ENCODE data around the gene MTRF1. TPM values are rescaled to one million over a fixed set of nuclear protein-coding genes. Genes with fewer than 3 reads are reported as not detected.

MTRF1 gene
- total and polyA plus RNA-seq, 4 experiments from 2014 or later = 5.3 to 30.1 (median 22.8) TPM

DNA sequence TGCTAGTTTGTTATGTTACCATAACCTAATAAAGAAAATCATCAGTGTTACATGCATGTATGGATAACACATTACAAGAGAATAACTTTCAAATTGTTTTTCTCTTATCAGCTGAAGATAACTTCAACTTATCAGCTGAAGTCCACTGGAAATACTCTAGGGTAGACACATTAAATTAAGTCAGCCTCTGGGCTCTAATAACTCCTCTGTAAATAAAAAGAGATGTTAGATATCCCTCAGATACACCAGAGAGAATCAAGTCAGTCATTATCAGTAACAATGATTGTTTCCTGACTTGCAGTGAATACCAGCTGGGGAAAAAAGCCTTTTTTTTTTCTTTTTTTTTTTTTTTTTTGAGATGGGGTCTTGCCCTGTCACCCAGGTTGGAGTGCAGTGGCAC, 67.4 kb downstream of the MTRF1 start:
- peaks cover 28% of the 10 kb centered on the region for H3K4me1 ChIP-seq (ENCODE audit: insufficient read depth, low read length)
- H3K4me3 ChIP-seq (ENCODE audit: low read length in 2 of 2) = no peak overlapping the region
- intact Hi-C loops (cut with micrococcal nuclease) = no loop called here
- peaks cover 5 to 8% of the 10 kb centered on the region in 2 donors for H3K36me3 Mint-ChIP-seq
- peaks cover 15 to 32% (median 28%) of the 10 kb centered on the region in 4 donors for H3K4me1 Mint-ChIP-seq
- ChIA-PET CTCF (ENCODE audit: partially characterized antibody) (interaction anchor here (1.9 kb wide), 1 partner anchor 123 kb away, joined by 14 read pairs; no protein-coding TSS in a partner anchor), POLR2A (ENCODE audit: partially characterized antibody) (no interaction called here)
- peaks cover 0 to 6% (median 0%) of the 10 kb centered on the region in 8 donors for H3K9me3 Mint-ChIP-seq
- H3K9me3 ChIP-seq (ENCODE audit: control insufficient read depth in 1 of 2, low read length in 2 of 2) = no peaks in the 10 kb centered on the region
- H3K36me3 ChIP-seq (ENCODE audit: insufficient read depth, low read length) = no peaks in the 10 kb centered on the region
- no peak overlapping the region for H3K27ac ChIP-seq (ENCODE audit: low read depth, low read length)
- peak overlapping the region in 1 of 8 donors; percentile 44 for H3K4me3 Mint-ChIP-seq
- H3K27me3 Mint-ChIP-seq = no peaks in the 10 kb centered on the region
- no peaks in the 10 kb centered on the region for H3K27me3 ChIP-seq (ENCODE audit: insufficient read depth, low read length)
- H3K27ac Mint-ChIP-seq = no peak overlapping the region
- DNase-seq = no peak

DNA sequence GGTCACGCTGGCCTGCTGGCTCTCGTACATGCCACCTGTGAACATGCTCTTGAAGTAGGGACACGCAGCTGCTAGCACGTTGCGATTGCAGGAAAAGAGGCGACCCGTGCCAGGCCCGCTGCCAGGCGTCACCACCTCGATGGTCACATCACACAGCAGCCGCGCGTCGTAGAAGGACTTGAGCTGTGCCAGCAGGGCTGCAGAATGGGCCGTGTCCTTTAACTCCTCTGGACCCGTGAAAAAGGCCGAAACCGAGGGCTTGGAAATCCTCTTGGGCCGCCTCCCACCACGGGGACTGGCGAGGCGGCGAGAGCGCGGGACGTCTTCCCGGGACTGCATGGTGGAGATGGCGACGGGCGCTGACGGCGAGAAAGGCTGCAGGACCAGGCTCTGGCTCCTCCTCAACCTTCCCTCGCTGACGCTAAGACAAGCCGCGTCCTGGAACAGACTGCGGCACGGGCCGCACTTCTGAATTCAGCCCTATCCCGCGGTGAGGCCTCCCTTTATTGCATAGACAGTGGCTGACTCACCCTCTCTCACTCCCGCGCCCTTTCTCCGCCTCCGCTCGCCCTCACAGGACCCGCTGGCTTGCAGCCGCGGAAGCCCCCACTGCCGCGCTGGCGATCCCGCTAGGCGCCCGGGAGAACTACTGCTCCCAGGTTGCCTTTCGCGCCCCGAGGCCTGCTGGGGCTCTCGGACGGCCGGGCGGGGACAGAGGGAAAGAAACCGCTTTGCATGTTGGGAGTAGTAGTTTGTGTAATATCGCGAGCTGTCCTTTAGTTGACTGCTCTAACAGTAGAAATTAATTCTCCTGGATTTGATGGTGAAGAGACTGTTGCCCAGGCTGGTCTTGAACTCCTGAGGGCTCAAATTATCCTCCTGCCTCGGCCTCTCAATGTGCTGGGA, 69.2 kb downstream of the MTRF1 start, which contains the start of gene KBTBD7:
Gene KBTBD7 (minus strand): TSS at position 651 of the 906 bp plus-strand sequence. CDS start 312 bp downstream, at position 339.
- DNase-seq = peak; percentile 83 to 90 (median 86)
- H3K4me3 Mint-ChIP-seq = peak within 1 kb of the TSS; percentile 93 to 97 (median 94)
- peak within 1 kb of the TSS; percentile 18 to 94 for H3K4me3 ChIP-seq (ENCODE audit: low read length in 2 of 2)
- H3K9me3 ChIP-seq (ENCODE audit: control insufficient read depth in 1 of 2, low read length in 2 of 2) = no peaks in the 10 kb centered on the region
- H3K4me1 Mint-ChIP-seq = peaks cover 23 to 45% (median 33%) of the 10 kb centered on the region in 4 donors
- H3K27me3 Mint-ChIP-seq = no peaks in the 10 kb centered on the region
- peaks cover 0 to 3% (median 0%) of the 10 kb centered on the region in 8 donors for H3K9me3 Mint-ChIP-seq
- ChIA-PET POLR2A (ENCODE audit: partially characterized antibody) (interaction anchor here (1.0 to 1.5 kb wide), 3 partner anchors 62 to 175 kb away, joined by 3 to 7 read pairs (median 5); partner anchors contain the start of genes ELF1, KBTBD6 and MTRF1), CTCF (ENCODE audit: partially characterized antibody) (interaction anchor here (1.0 kb wide), 2 partner anchors 58 to 133 kb away, joined by 3 to 5 read pairs; no protein-coding TSS in a partner anchor)
- H3K4me1 ChIP-seq (ENCODE audit: insufficient read depth, low read length) = peaks cover 29% of the 10 kb centered on the region
- H3K27me3 ChIP-seq (ENCODE audit: insufficient read depth, low read length) = no peaks in the 10 kb centered on the region
- H3K27ac ChIP-seq (ENCODE audit: low read depth, low read length) = peak within 1 kb of the TSS; percentile 72
- peak within 1 kb of the TSS; percentile 72 to 97 (median 92) for H3K27ac Mint-ChIP-seq
- peaks cover 18 to 19% of the 10 kb centered on the region in 2 donors for H3K36me3 Mint-ChIP-seq
- H3K36me3 ChIP-seq (ENCODE audit: insufficient read depth, low read length) = no peaks in the 10 kb centered on the region
- intact Hi-C loops (cut with micrococcal nuclease) = loop anchor here (1.0 to 5.0 kb wide), 6 partner anchors 62 to 272 kb away; partner anchors contain the start of genes KBTBD6, MTRF1, NAA16 and WBP4

DNA sequence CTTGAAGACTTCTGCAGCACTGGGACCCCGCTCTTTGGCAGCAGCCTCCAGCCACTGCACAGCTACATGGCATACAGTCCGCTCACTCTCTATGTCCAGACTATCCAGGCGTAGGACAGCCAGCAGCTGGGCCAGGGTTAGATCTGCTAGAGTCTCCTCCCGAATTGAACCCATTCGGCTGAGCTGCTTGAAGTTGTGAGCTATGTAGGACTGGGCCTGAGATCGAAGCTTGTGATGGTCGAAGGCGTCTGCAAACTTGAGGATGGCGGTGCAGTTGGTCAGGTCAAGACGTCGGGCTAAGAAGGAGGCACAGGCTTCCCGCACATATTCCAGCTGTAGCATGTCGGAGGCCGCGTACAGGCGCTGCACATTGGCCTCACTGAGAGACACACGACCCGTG, 69.9 kb downstream of the MTRF1 start:
- no peaks in the 10 kb centered on the region for H3K27me3 ChIP-seq (ENCODE audit: insufficient read depth, low read length)
- H3K27ac ChIP-seq (ENCODE audit: low read depth, low read length) = no peak overlapping the region
- Mint-ChIP-seq H3K4me1 (peaks cover 24 to 45% (median 32%) of the 10 kb centered on the region in 4 donors), H3K36me3 (peaks cover 18 to 20% of the 10 kb centered on the region in 2 donors), H3K27ac (peak overlapping the region in 6 of 7 donors; percentile 41 to 97 (median 88)), H3K9me3 (peaks cover 0 to 3% (median 0%) of the 10 kb centered on the region in 8 donors), H3K4me3 (peak overlapping the region; percentile 93 to 97 (median 94)), H3K27me3 (no peaks in the 10 kb centered on the region)
- ChIA-PET CTCF (ENCODE audit: partially characterized antibody) (interaction anchor here (1.0 kb wide), 1 partner anchor 57 kb away, joined by 5 read pairs; no protein-coding TSS in a partner anchor), POLR2A (ENCODE audit: partially characterized antibody) (interaction anchor here (1.5 kb wide), 1 partner anchor 174 kb away, joined by 3 read pairs; the partner anchor contains the start of gene ELF1)
- H3K9me3 ChIP-seq (ENCODE audit: control insufficient read depth in 1 of 2, low read length in 2 of 2) = no peaks in the 10 kb centered on the region
- DNase-seq = no peak
- intact Hi-C loops (cut with micrococcal nuclease) = loop anchor here (5.0 kb wide), 1 partner anchor 271 kb away; no protein-coding TSS in a partner anchor
- H3K36me3 ChIP-seq (ENCODE audit: insufficient read depth, low read length) = no peaks in the 10 kb centered on the region
- peak overlapping the region in 1 of 2 donors; percentile 94 for H3K4me3 ChIP-seq (ENCODE audit: low read length in 2 of 2)
- peaks cover 29% of the 10 kb centered on the region for H3K4me1 ChIP-seq (ENCODE audit: insufficient read depth, low read length)

DNA sequence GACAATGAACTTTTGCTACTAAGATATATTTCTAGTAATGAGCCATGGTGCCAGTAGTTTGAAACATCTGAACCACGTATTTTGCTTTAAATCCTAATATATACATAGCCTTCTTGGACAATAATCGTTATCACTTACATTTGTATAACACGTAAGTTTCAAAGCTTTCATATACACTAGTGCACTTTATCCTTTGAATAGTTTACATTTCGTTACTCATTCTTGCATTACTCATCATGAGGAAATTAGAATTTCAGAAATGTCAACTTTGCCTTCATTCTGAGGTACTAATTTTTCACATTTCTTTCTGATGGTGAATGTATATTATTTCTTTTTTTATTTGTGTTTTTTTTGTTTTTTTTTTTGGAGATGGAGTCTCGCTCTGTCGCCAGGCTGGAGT, 74.8 kb downstream of the MTRF1 start:
- DNase-seq = no peak
- no peak overlapping the region for H3K27ac ChIP-seq (ENCODE audit: low read depth, low read length)
- H3K9me3 ChIP-seq (ENCODE audit: control insufficient read depth in 1 of 2, low read length in 2 of 2) = no peaks in the 10 kb centered on the region
- peaks cover 23% of the 10 kb centered on the region for H3K4me1 ChIP-seq (ENCODE audit: insufficient read depth, low read length)
- POLR2A ChIA-PET (ENCODE audit: partially characterized antibody) = no interaction called here
- H3K36me3 ChIP-seq (ENCODE audit: insufficient read depth, low read length) = no peaks in the 10 kb centered on the region
- CTCF ChIA-PET (ENCODE audit: partially characterized antibody) = no interaction called here
- Mint-ChIP-seq H3K36me3 (peaks cover 14 to 20% of the 10 kb centered on the region in 2 donors), H3K27me3 (no peaks in the 10 kb centered on the region), H3K27ac (no peak overlapping the region), H3K9me3 (peaks cover 0 to 3% (median 0%) of the 10 kb centered on the region in 8 donors), H3K4me3 (no peak overlapping the region), H3K4me1 (peaks cover 19 to 33% (median 22%) of the 10 kb centered on the region in 4 donors)
- H3K27me3 ChIP-seq (ENCODE audit: insufficient read depth, low read length) = no peaks in the 10 kb centered on the region
- intact Hi-C loops (cut with micrococcal nuclease) = no loop called here
- no peak overlapping the region for H3K4me3 ChIP-seq (ENCODE audit: low read length in 2 of 2)

DNA sequence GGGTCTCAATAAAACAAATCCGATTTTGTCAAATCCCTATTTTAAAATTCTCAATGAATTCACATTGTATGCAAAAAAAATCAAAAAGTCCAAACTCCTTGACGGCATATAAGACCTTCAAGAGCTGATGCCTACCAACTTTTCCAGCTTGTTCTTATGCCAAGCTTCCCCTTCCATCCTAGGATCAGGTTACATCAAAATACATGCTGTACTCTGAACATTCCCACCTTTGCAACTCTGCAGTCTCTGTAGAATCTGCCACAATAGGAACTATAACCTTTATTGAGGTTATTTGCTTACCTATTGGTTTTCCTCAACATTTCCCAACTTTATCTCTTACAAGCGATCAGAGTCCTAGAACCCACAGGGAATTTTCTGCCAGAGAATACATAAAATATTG, 76.9 kb downstream of the MTRF1 start:
- H3K4me1 ChIP-seq (ENCODE audit: insufficient read depth, low read length) = peaks cover 6% of the 10 kb centered on the region
- ChIA-PET CTCF (ENCODE audit: partially characterized antibody) (no interaction called here), POLR2A (ENCODE audit: partially characterized antibody) (no interaction called here)
- Mint-ChIP-seq H3K4me3 (no peak overlapping the region), H3K9me3 (no peaks in the 10 kb centered on the region), H3K27ac (no peak overlapping the region), H3K36me3 (peaks cover 10 to 16% of the 10 kb centered on the region in 2 donors), H3K27me3 (no peaks in the 10 kb centered on the region), H3K4me1 (peaks cover 6 to 14% (median 8%) of the 10 kb centered on the region in 4 donors)
- H3K27me3 ChIP-seq (ENCODE audit: insufficient read depth, low read length) = no peaks in the 10 kb centered on the region
- no peaks in the 10 kb centered on the region for H3K9me3 ChIP-seq (ENCODE audit: control insufficient read depth in 1 of 2, low read length in 2 of 2)
- H3K27ac ChIP-seq (ENCODE audit: low read depth, low read length) = no peak overlapping the region
- no peak for DNase-seq
- intact Hi-C loops (cut with micrococcal nuclease) = no loop called here
- H3K4me3 ChIP-seq (ENCODE audit: low read length in 2 of 2) = no peak overlapping the region
- H3K36me3 ChIP-seq (ENCODE audit: insufficient read depth, low read length) = no peaks in the 10 kb centered on the region

DNA sequence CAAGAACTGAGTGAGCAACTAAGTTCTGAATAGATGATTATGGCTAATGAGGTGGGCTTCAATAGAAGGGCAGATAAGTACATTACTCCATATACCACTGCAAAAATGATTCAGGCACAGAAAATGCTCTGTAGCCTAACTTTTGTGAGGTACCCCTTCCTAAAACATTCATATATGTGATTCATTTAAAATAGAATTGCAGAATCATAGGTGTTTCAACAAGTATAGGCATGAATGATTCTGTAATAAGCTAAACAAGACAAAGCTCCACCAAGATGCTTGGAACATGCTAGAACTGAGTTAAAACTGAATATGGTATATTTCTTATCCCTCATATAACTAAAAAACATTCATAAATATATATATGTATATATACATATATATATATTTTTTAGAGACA, 81.1 kb downstream of the MTRF1 start:
- CTCF ChIA-PET (ENCODE audit: partially characterized antibody) = no interaction called here

More for the DNA sequence above, 81.1 kb downstream of the MTRF1 start:
- H3K9me3 ChIP-seq (ENCODE audit: control insufficient read depth in 1 of 2, low read length in 2 of 2) = no peaks in the 10 kb centered on the region
- H3K36me3 ChIP-seq (ENCODE audit: insufficient read depth, low read length) = no peaks in the 10 kb centered on the region
- no peaks in the 10 kb centered on the region for H3K27me3 ChIP-seq (ENCODE audit: insufficient read depth, low read length)
- POLR2A ChIA-PET (ENCODE audit: partially characterized antibody) = no interaction called here
- H3K27ac ChIP-seq (ENCODE audit: low read depth, low read length) = no peak overlapping the region
- intact Hi-C loops (cut with micrococcal nuclease) = no loop called here
- peaks cover 0 to 4% (median 0%) of the 10 kb centered on the region in 8 donors for H3K9me3 Mint-ChIP-seq
- peaks cover 0 to 6% of the 10 kb centered on the region in 2 donors for H3K36me3 Mint-ChIP-seq
- no peak overlapping the region for H3K4me3 Mint-ChIP-seq
- no peak overlapping the region for H3K4me3 ChIP-seq (ENCODE audit: low read length in 2 of 2)
- no peak for DNase-seq
- no peaks in the 10 kb centered on the region for H3K4me1 ChIP-seq (ENCODE audit: insufficient read depth, low read length)
- H3K4me1 Mint-ChIP-seq = no peaks in the 10 kb centered on the region
- no peak overlapping the region for H3K27ac Mint-ChIP-seq
- peaks cover 0 to 1% of the 10 kb centered on the region in 2 donors for H3K27me3 Mint-ChIP-seq

All from CD4-positive, alpha-beta memory T cell (primary cell).